Activated naive CD4-positive, alpha-beta T cell treated with anti-CD3 and anti-CD28 coated beads, Interleukin-2, amount 50 U/mL, for 24 hours (primary cell): ENCODE data around the gene KRT75.
"Not testable (repeated sequence)": the region's sequence is repeated elsewhere in the genome, so short reads cannot be mapped to it uniquely, and the experiment has no call there.

Experiments
- H3K27ac Mint-ChIP-seq: one replicate; pipeline ENCODE4 v1.8.0; 2021; ENCODE audit warnings: mild to moderate bottlenecking, mixed read lengths
- H3K27me3 Mint-ChIP-seq: one replicate; pipeline ENCODE4 v1.8.0; 2021; ENCODE audit warnings: mixed read lengths
- H3K36me3 Mint-ChIP-seq: one replicate; pipeline ENCODE4 v1.8.0; 2021; ENCODE audit warnings: mixed read lengths
- H3K4me1 Mint-ChIP-seq: one replicate; pipeline ENCODE4 v1.8.0; 2021; ENCODE audit warnings: mixed read lengths
- H3K4me3 Mint-ChIP-seq: one replicate; pipeline ENCODE4 v1.8.0; 2021; ENCODE audit warnings: mild to moderate bottlenecking, mixed read lengths
- H3K9me3 Mint-ChIP-seq: one replicate; pipeline ENCODE4 v1.8.0; 2021; ENCODE audit warnings: mixed read lengths

Gene KRT75

DNA sequence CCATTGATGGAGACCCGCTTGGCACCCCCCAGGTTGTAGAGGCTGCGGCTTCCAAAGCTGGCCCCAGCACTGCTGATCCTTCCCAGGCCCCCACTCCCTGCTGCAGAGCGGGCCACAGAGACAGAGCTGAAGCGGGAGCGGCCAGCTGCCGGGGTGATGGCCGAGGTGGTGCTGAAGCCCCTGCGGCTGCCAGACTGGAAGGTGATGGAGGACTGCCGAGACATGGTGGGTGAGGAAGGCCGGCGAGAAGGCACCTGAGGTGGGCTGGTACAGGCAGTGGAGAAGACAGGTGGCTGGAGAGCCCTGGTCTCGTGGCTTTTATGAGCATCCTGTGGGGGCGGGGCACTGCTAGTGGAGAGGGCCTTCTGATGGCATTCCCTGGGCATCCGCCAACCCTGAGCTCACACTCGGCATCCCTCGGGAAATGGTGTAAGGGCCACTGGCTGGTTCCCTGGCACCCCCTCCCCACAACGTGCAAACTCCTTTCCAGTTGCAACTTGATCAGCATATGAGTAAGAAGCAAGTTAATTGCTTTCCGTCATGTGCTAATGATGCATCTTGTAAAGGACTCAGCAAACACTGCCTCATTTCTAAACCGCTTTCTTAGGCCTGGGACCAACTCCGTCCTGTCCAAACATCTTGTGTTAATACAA, at the start of gene KRT75:
Gene KRT75, minus strand, starts transcription at position 291 of the 653 bp plus-strand sequence. Its CDS starts 67 bp downstream, at position 224.
- no peak within 1 kb of the TSS for H3K27ac Mint-ChIP-seq
- H3K36me3 Mint-ChIP-seq = no peaks in the 10 kb centered on the region
- peaks cover 14% of the 10 kb centered on the region for H3K27me3 Mint-ChIP-seq
- no peak within 1 kb of the TSS for H3K4me3 Mint-ChIP-seq
- H3K4me1 Mint-ChIP-seq = no peaks in the 10 kb centered on the region
- no peaks in the 10 kb centered on the region for H3K9me3 Mint-ChIP-seq

DNA sequence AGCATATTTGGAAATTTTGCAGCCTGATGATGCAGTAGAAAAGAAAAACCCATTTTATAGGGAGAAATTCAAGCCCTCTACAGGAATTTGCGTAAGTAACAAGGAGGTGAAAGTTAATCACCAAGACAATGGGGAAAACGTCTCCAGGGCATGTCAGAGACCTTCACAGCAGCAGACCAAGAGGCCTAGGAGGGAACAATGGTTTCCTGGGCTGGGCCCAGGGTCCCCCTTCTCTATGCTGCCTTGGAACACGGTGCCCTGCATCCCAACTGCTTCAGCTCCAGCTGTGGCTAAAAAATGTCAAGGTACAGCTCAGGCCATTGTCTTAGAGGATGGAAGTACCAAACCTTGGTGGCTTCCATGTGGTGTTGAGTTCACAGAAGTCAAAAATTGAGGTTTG, 45.9 kb upstream of the KRT75 start:
- H3K4me3 Mint-ChIP-seq = no peak overlapping the region
- no peak overlapping the region for H3K27ac Mint-ChIP-seq
- peaks cover 10% of the 10 kb centered on the region for H3K9me3 Mint-ChIP-seq
- H3K4me1 Mint-ChIP-seq = no peaks in the 10 kb centered on the region
- H3K27me3 Mint-ChIP-seq = peaks cover 18% of the 10 kb centered on the region
- peaks cover 3% of the 10 kb centered on the region for H3K36me3 Mint-ChIP-seq

DNA sequence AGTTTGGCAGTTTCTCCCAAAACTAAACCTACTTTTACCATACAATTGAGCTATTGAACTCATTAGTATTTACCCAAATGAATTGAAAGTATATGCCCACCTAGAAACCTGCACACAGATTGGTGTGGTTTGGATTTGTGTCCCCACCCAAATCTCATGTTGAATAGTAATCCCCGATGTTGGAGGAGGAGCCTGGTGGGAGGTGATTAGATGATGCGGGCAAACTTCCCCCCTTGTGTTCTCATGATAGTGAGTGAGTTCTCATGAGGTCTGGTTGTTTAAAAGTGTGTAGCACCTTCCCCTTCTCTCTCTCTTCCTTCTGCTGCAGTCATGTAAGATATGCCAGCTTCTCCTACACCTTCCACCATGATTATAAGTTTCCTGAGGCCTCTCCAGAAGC, 43.5 kb upstream of the KRT75 start:
- Mint-ChIP-seq H3K4me3 (no peak overlapping the region), H3K27ac (no peak overlapping the region), H3K4me1 (no peaks in the 10 kb centered on the region), H3K27me3 (peaks cover 9% of the 10 kb centered on the region), H3K9me3 (peaks cover 4% of the 10 kb centered on the region), H3K36me3 (no peaks in the 10 kb centered on the region)

DNA sequence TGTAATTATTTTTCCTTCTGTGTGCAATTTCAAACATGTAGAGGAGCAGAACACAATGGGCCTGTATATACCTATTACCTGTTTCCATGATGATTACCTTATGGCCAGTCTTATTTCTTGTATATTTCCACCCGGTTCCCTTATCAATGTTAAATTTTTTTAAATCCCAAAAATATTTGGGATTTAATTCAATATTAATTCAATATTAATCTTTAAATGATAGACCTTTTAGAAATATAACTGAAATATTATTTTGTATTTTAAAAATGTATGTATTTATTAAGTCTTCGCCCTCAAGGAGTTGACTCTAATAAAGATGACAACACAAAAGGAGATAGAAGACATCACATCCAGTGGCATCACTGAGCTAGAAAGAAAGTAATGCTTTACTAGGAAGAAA, 40.0 kb upstream of the KRT75 start:
- Mint-ChIP-seq H3K27ac (no peak overlapping the region), H3K36me3 (no peaks in the 10 kb centered on the region), H3K9me3 (no peaks in the 10 kb centered on the region)

DNA sequence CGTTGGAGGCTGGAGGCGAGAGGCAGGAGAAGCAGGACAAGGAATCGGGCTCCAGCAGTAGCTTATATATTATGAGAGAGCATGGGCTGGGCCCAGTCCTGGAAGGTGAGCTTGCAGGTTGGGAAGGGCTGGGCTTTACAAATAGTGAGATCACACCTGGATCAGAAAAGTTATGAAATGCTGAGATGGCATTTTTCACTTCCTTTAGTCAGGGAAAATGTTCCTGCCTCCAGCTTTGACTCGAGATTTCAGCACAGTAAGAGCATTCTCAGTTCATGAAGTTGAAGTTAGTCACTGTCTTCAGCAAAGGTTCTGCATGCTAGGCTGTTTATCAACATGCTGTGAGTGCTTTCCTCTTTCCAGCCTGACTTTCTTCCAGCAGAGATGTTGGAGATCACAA, 39.6 kb upstream of the KRT75 start, which contains the start of gene KRT6C:
Gene KRT6C, minus strand, starts transcription at position 38 of the 400 bp plus-strand sequence. CDS start 68 bp downstream, outside the sequence.
- Mint-ChIP-seq H3K27ac (no peak within 1 kb of the TSS), H3K4me3 (no peak within 1 kb of the TSS), H3K9me3 (no peaks in the 10 kb centered on the region), H3K36me3 (no peaks in the 10 kb centered on the region), H3K4me1 (no peaks in the 10 kb centered on the region), H3K27me3 (peaks cover 4% of the 10 kb centered on the region)

More for the DNA sequence above, 40.0 kb upstream of the KRT75 start:
- Mint-ChIP-seq H3K4me1 (no peaks in the 10 kb centered on the region), H3K27me3 (peaks cover 4% of the 10 kb centered on the region), H3K4me3 (no peak overlapping the region)

DNA sequence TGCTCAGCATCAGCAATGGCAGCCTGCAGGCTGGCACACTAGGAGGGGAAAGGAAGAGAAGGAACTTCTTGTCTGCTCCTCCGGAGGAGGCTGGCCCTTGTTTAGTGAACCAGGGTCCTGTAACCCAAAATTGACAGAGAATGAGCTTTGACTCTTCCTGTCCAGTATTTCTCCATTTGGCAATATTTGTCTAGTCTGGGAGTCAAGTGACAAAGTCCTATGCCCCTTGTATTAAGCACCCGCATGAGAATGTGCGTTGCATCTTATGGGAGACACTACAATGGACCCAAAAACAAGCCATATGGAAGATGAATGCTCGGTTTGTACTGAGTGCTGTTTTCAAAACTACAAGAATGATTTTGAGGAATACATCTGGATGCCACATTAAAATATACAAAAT, 35.7 kb upstream of the KRT75 start:
- no peak overlapping the region for H3K27ac Mint-ChIP-seq
- no peaks in the 10 kb centered on the region for H3K4me1 Mint-ChIP-seq
- H3K9me3 Mint-ChIP-seq = no peaks in the 10 kb centered on the region
- H3K27me3 Mint-ChIP-seq = peaks cover 3% of the 10 kb centered on the region
- no peaks in the 10 kb centered on the region for H3K36me3 Mint-ChIP-seq
- H3K4me3 Mint-ChIP-seq = no peak overlapping the region

DNA sequence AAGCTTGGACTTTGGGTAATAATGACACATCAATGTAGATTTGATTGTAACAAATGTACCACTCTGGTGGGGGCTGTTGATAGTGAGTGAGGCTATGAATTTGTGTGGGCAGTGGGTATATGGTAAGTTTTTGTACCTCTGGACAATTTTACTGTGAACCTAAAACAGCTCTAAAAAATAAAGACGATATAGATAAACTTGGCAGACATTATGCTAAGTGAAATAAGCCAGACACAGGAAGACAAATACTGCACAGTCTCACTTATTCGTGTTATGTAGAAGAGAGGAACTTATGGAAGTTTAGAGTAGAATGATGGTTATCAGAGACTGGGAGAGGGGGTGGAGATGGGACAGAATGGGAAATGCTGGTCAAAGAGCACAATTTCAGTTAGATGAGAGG, 30.7 kb upstream of the KRT75 start:
- Mint-ChIP-seq H3K27ac (peak overlapping the region; percentile 3), H3K27me3 (peaks cover 6% of the 10 kb centered on the region), H3K4me1 (no peaks in the 10 kb centered on the region), H3K9me3 (no peaks in the 10 kb centered on the region), H3K36me3 (no peaks in the 10 kb centered on the region), H3K4me3 (no peak overlapping the region)

DNA sequence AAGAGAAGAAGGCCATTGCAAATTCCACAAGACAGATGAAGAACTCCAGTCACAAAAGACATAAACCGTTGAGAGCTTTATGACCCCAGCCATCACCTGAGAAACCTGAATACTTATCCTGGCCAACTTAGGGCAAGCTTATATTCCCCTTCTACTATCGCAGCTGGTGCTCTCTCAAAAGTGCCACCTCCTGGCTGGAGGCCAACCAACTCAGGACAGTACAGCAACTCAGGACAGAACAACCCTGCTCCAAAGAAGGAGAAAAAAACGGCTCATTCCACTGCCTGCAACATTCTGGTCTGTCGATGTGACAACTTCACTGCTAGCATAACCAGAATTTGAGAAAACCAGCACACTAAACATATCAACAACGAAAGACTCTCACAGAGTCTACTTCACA, 27.5 kb upstream of the KRT75 start:
- H3K4me3 Mint-ChIP-seq = no peak overlapping the region
- no peaks in the 10 kb centered on the region for H3K4me1 Mint-ChIP-seq
- no peaks in the 10 kb centered on the region for H3K36me3 Mint-ChIP-seq
- H3K27me3 Mint-ChIP-seq = peaks cover 4% of the 10 kb centered on the region
- no peaks in the 10 kb centered on the region for H3K9me3 Mint-ChIP-seq
- no peak overlapping the region for H3K27ac Mint-ChIP-seq

DNA sequence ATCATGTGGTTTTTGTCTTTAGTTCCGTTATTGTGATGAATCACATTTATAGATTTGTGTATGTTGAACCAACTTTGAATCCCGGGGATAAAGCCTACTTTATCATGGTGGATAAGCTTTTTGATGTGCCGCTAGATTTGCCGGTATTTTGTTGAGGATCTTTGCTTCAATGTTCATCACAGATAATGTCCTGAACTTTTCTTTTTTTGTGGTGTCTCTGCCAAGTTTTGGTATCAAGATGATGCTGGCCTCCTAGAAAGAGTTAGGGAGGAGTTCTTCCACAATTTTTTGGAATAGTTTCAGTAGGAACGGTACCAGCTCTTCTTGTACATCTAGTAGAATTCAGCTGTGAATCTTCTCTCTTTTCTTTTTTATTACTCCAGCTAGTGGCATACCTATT, 24.7 kb upstream of the KRT75 start:
- H3K27ac Mint-ChIP-seq = no peak overlapping the region
- H3K27me3 Mint-ChIP-seq = peaks cover 3% of the 10 kb centered on the region
- H3K4me3 Mint-ChIP-seq = no peak overlapping the region
- no peaks in the 10 kb centered on the region for H3K36me3 Mint-ChIP-seq
- H3K4me1 Mint-ChIP-seq = peaks cover 9% of the 10 kb centered on the region
- H3K9me3 Mint-ChIP-seq = no peaks in the 10 kb centered on the region

DNA sequence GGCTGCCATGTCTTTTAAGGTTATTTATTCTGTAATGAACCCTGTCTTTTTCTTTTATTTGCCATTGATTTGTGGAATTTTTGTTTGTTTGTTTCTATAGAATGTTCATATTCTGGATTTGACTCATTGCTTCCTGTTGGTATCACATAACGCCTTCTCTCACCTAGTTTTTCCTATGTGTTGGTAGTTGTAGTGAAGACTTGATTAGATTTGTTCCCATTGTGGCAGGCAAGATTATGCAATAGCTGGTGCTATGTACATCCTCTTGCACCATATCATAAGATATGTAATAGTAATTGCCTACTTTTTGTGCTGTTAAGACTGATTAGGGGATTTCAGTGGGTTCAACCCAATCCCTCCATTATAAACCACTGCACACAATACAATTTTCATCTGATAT, 21.6 kb upstream of the KRT75 start:
- H3K36me3 Mint-ChIP-seq = no peaks in the 10 kb centered on the region
- H3K27ac Mint-ChIP-seq = no peak overlapping the region
- peaks cover 9% of the 10 kb centered on the region for H3K4me1 Mint-ChIP-seq
- no peak overlapping the region for H3K4me3 Mint-ChIP-seq
- H3K9me3 Mint-ChIP-seq = no peaks in the 10 kb centered on the region
- H3K27me3 Mint-ChIP-seq = no peaks in the 10 kb centered on the region

DNA sequence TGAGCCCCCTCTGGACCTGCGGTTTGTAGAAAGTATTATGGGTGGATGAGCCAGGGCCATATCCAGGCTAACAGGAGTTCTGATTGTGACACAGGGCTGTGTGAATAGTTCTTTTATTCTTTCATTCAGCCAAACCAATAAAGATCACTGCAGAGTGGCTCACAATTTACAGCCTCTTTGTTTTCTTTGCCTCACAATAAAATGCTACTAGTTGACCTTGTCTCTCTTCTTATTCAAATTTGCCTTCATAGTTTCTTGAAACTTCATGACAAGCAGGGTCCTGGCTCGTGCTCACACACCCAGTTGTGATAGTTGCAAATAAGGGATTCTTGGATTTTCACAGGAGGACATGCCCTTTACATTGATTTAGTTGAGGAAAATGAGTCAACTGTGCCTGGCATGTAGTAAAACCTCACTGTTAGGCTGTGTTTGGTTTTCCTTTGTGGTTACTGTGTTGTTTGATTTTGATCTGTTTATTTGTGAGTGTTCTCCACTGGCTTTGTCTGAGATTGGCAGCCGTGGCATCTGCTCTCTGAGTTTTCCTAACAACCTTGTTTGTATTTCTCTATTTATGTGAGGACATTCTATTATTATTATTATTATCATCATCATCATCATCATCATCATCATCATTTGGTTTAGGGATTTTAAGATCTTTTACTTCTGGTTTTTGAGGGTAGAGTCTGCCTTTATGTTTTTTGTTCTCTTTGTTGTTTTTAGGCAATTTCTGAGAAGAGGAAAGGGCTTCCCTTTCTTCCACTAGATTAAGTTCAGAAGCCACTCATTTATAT, 20.4 kb upstream of the KRT75 start:
- no peak overlapping the region for H3K27ac Mint-ChIP-seq

DNA sequence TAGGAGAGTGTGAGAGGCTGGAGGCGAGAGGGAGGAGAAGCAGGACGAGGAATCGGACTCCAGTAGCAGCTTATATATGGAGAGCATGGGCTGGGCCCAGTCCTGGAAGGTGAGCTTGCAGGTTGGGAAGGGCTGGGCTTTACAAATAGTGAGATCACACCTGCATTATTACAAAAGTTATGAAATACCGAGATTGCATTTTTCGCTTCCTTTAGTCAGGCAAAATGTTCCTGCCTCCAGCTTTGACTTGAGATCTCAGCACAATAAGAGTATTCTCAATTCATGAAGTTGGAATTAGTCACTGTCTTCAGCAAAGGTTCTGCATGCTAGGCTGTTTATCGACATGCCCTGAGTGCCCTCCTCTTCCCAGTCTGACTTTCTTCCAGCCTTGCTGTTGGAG, 17.9 kb upstream of the KRT75 start, which contains the start of gene KRT6B:
Gene KRT6B, minus strand, starts transcription at position 46 of the 400 bp plus-strand sequence. CDS start 68 bp downstream, outside the sequence.
- no peaks in the 10 kb centered on the region for H3K9me3 Mint-ChIP-seq
- H3K36me3 Mint-ChIP-seq = no peaks in the 10 kb centered on the region
- H3K27me3 Mint-ChIP-seq = peaks cover 1% of the 10 kb centered on the region
- H3K4me1 Mint-ChIP-seq = peaks cover 9% of the 10 kb centered on the region
- H3K4me3 Mint-ChIP-seq = no peak within 1 kb of the TSS
- H3K27ac Mint-ChIP-seq = no peak within 1 kb of the TSS

More for the DNA sequence above, 20.4 kb upstream of the KRT75 start:
- H3K36me3 Mint-ChIP-seq = no peaks in the 10 kb centered on the region
- no peak overlapping the region for H3K4me3 Mint-ChIP-seq
- no peaks in the 10 kb centered on the region for H3K9me3 Mint-ChIP-seq
- peaks cover 1% of the 10 kb centered on the region for H3K27me3 Mint-ChIP-seq
- H3K4me1 Mint-ChIP-seq = peaks cover 9% of the 10 kb centered on the region

DNA sequence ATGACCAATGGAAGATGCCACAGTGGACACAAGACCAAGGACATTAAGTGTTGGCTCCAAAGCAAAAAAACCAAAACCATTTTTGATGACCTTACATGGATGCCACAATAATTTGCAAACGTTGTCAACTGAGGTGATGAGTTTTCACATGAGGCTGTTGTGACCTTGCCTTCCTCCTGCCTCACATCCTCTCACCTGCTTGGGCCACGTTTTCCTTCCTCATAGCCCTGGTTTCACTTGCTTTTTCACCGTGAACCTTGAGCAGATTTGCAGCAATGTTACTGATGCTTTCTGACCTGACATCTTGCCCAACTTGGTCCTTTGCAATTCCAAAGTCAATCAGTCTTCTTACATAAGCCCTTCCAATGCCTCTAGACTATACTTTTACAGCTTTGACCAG, 14.1 kb upstream of the KRT75 start:
- H3K4me1 Mint-ChIP-seq = no peaks in the 10 kb centered on the region
- H3K36me3 Mint-ChIP-seq = no peaks in the 10 kb centered on the region
- no peak overlapping the region for H3K4me3 Mint-ChIP-seq
- H3K27me3 Mint-ChIP-seq = peaks cover 1% of the 10 kb centered on the region
- no peaks in the 10 kb centered on the region for H3K9me3 Mint-ChIP-seq
- no peak overlapping the region for H3K27ac Mint-ChIP-seq

DNA sequence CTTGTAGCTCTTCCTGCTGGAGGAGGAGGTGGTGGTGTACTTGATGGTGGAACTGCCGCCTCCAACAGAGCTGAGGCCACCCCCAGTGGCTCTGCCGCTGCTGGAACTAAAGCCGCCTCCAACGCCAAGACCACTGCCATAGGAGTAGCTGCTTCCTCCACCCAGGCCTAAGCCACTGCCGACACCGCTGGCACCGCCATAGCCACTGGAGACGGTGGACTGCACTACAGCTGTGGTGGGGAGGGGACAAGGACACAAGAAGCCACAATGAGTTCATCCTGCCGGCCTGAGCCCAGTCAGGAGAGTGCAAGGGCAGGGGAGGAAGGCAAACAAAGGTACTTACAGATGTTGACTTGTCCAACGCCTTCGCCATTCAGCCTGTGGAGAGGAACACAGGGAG, 13.0 kb upstream of the KRT75 start:
- H3K27ac Mint-ChIP-seq, H3K4me3 Mint-ChIP-seq, H3K27me3 Mint-ChIP-seq, H3K4me1 Mint-ChIP-seq, H3K9me3 Mint-ChIP-seq, H3K36me3 Mint-ChIP-seq: not testable (repeated sequence)

DNA sequence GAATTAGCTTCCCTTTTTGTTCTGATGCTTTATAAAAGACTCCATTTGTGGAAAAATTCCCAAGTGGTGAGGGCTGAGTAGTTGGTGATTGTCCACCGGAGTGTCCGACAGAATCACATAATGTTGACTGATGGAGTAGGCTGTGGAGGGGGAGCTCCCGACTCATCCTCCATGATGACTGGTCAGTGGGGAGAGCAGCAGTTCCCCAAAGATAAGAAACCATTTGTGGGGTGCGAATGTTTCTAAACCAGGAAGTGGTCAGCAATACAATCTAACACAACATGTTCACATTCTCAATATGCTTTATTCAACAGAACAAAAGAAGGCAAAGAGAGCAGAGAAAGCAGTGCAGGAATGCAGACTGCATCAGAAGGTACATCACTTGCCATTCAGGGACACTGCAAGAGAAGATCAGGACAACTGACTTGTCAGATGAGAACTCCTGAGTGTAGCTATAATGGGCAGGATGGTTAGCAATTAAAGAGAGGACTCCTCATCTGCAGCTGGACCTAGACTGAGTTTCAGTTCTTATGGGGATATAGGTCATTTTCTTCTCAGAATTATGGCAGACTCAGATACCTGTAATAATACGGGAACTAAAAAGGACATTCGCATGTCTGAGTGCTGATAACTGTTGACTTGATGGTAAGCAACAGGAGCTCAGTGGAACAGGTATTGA, 12.3 kb upstream of the KRT75 start:
- Mint-ChIP-seq H3K4me3 (no peak overlapping the region), H3K4me1 (no peaks in the 10 kb centered on the region), H3K27me3 (peaks cover 11% of the 10 kb centered on the region), H3K9me3 (no peaks in the 10 kb centered on the region), H3K36me3 (no peaks in the 10 kb centered on the region), H3K27ac (no peak overlapping the region)

DNA sequence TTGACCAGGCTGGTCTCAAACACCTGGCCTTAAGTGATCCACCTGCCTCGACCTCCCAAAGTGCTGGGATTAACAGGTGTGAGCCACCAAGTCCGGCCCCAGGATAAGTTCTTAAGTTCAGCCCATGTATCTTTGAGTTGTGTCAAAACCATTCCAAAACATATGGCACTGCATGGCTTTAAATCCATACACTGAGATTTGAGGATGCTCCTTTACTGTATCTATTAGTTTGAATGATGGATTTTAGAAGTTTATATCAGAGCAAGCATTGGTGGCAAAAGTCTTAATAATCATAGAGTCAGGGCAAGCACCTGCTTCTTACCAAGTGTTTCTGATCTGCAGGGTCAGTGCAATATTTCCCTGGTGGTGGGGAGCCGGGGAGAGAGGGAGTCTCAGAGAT, 11.7 kb upstream of the KRT75 start:
- Mint-ChIP-seq H3K27ac (no peak overlapping the region), H3K9me3 (no peaks in the 10 kb centered on the region), H3K36me3 (no peaks in the 10 kb centered on the region), H3K27me3 (peaks cover 11% of the 10 kb centered on the region), H3K4me3 (no peak overlapping the region), H3K4me1 (no peaks in the 10 kb centered on the region)
